K562 (cell line): ENCODE measurements around the gene TACC3. TPM values are rescaled to one million over a fixed set of nuclear protein-coding genes. Genes with fewer than 3 reads are reported as not detected.

ENCODE experiments used
- ATAC-seq: fragments of 200-7000 bp; cut with Tn5 transposase; 3 replicates; pipeline ENCODE4 v1.9.1; 2020; ENCODE audit warnings: moderate library complexity
- BruUV-seq: library from RNA; stranded (reverse); fragments of 400-500 nt; replicated peaks from 2 replicates; lab custom pipeline; 2021; lab: Mats Ljungman, UMichigan
- CTCF ChIA-PET: fragments of 300-600 bp; formaldehyde crosslinking; extraction: SDS; loops from one replicate; lab custom pipeline; 2021; ENCODE audit warnings: low intra/inter-chr PET ratio; lab: Yijun Ruan, JAX
- POLR2A ChIA-PET: fragments of 300-600, 350-650 bp; sonication (Branson Sonifier 250); formaldehyde crosslinking; extraction: SDS; loops from one replicate; lab custom pipeline; 2021; ENCODE audit warnings: antibody characterized with exemption, inconsistent platforms; lab: Yijun Ruan, JAX
- DNase-seq, 4 experiments: peaks; one replicate each; pipeline versions ENCODE4 v3.0.0 to v3.0.0-alpha.2; 2011 to 2018; ENCODE audit warnings: low spot score in 3 of 4, mixed read lengths in 3 of 4; ENCODE audit errors: extremely low read depth in 1 of 4
- FAIRE-seq: peaks from 2 replicates; lab custom pipeline; 2011; peaks lifted over from hg19 to GRCh38; lab: Jason Lieb, UNC
- H2AFZ ChIP-seq: 2 replicates; pipeline ENCODE4 v1.6.0; 2011; ENCODE audit warnings: low read depth, low read length, control low read depth, inconsistent platforms
- H3K27ac ChIP-seq: fragments of 200-600 bp; 3 replicates; pipeline ENCODE4 v1.8.0; 2011; ENCODE audit warnings: low read depth, mild to moderate bottlenecking, control low read depth, inconsistent platforms, low read length, moderate library complexity, mixed read lengths; ENCODE audit errors: extremely low read depth
- H3K27me3 ChIP-seq, 2 experiments: fragments of 300-600 bp in 1 of 2; 2 replicates in 1 of 2; 3 replicates in 1 of 2; pipeline versions ENCODE4 v1.6.0 to v1.8.0; 2011; ENCODE audit warnings: inconsistent platforms in 2 of 2, low read length in 2 of 2, mild to moderate bottlenecking in 1 of 2, mixed read lengths in 1 of 2, moderate library complexity in 1 of 2; ENCODE audit not compliant: control insufficient read depth in 2 of 2, insufficient read depth in 2 of 2
- H3K36me3 ChIP-seq: fragments of 300-600 bp; 3 replicates; pipeline ENCODE4 v1.8.0; 2011; ENCODE audit warnings: mild to moderate bottlenecking, low read length, inconsistent platforms; ENCODE audit not compliant: control insufficient read depth, insufficient read depth
- H3K4me1 ChIP-seq, 2 experiments: fragments of 200-600 bp in 1 of 2; replicated peaks in 1 of 2; 2 replicates in 1 of 2; 3 replicates in 1 of 2; pipeline versions ENCODE4 v1.5.1 to v1.8.0; 2011; ENCODE audit warnings: inconsistent platforms in 2 of 2, low read length in 2 of 2, mild to moderate bottlenecking in 1 of 2, mixed read lengths in 1 of 2, moderate library complexity in 1 of 2; ENCODE audit not compliant: control insufficient read depth in 2 of 2, insufficient read depth in 2 of 2
- H3K4me2 ChIP-seq: 2 replicates; pipeline ENCODE4 v1.6.1; 2011; ENCODE audit warnings: low read length, control low read depth, inconsistent platforms, mixed read lengths; ENCODE audit not compliant: insufficient read depth
- H3K4me3 ChIP-seq: fragments of 200-600 bp; sonication (generic), shearing (Covaris generic); 2 replicates; pipeline ENCODE4 v1.5.1; 2016; ENCODE audit warnings: control low read depth, inconsistent platforms
- H3K79me2 ChIP-seq: fragments of 200-600 bp; 3 replicates; pipeline ENCODE4 v1.8.0; 2011; ENCODE audit warnings: low read length, inconsistent platforms; ENCODE audit not compliant: control insufficient read depth, insufficient read depth
- H3K9ac ChIP-seq, 2 experiments: 2 replicates each; pipeline versions ENCODE4 v1.6.0 to v1.6.1; 2011; ENCODE audit warnings: low read depth in 2 of 2, low read length in 2 of 2, control low read depth in 1 of 2, inconsistent platforms in 1 of 2, mild to moderate bottlenecking in 1 of 2, mixed read lengths in 1 of 2; ENCODE audit not compliant: insufficient read depth in 1 of 2
- H3K9me1 ChIP-seq: one replicate; pipeline ENCODE4 v1.6.0; 2011; ENCODE audit warnings: inconsistent platforms, mild to moderate bottlenecking, low read length, moderate library complexity; ENCODE audit not compliant: control insufficient read depth, insufficient read depth
- H3K9me3 ChIP-seq: replicated peaks from 2 replicates; pipeline ENCODE4 v1.5.1; 2011; ENCODE audit warnings: low read depth, low read length, inconsistent platforms; ENCODE audit not compliant: control insufficient read depth, insufficient read depth
- H4K20me1 ChIP-seq: replicated peaks from 2 replicates; pipeline ENCODE4 v1.6.1; 2011; ENCODE audit warnings: low read length, inconsistent platforms, mixed read lengths; ENCODE audit not compliant: control insufficient read depth, insufficient read depth
- CXXC5 ChIP-seq: fragments of 250-450 bp; sonication (Bioruptor Pico); IDR thresholded peaks from 2 replicates; pipeline ENCODE4 v1.8.0; 2022; ENCODE audit warnings: inconsistent platforms, mild to moderate bottlenecking, moderate library complexity
- EGR1 ChIP-seq: fragments of 450-650 bp; conservative IDR thresholded peaks from 2 replicates; pipeline ENCODE4 v1.6.1; 2017; ENCODE audit warnings: mild to moderate bottlenecking
- HNRNPK ChIP-seq: fragments of 200-400 bp; formaldehyde crosslinking; IDR thresholded peaks from one replicate; pipeline ENCODE4 v1.6.1; 2018; ENCODE audit warnings: mild to moderate bottlenecking, low read depth, low read length; ENCODE audit not compliant: poor library complexity, severe bottlenecking
- RFX1 ChIP-seq: fragments of 450-650 bp; IDR thresholded peaks from 2 replicates; pipeline ENCODE4 v1.6.1; 2016; ENCODE audit warnings: mild to moderate bottlenecking, moderate library complexity
- SIN3A ChIP-seq, 2 experiments: fragments of 150-350 bp in 1 of 2; IDR thresholded peaks; 2 replicates each; pipeline ENCODE4 v1.6.1; 2011 to 2016; ENCODE audit warnings: borderline replicate concordance in 2 of 2, low read depth in 2 of 2, low read length in 2 of 2, mild to moderate bottlenecking in 2 of 2, moderate library complexity in 2 of 2; ENCODE audit not compliant: control insufficient read depth in 1 of 2
- TOE1 ChIP-seq, 2 experiments: fragments of 450-650 bp in 1 of 2; sonication (generic) in 1 of 2; formaldehyde crosslinking in 1 of 2; IDR thresholded peaks; 2 replicates each; pipeline versions ENCODE4 v1.7.1 to v1.8.0; 2016 to 2022; ENCODE audit warnings: borderline replicate concordance in 2 of 2, mild to moderate bottlenecking in 2 of 2, antibody characterized with exemption in 1 of 2, inconsistent platforms in 1 of 2, low read depth in 1 of 2, missing genetic modification reagents in 1 of 2, moderate library complexity in 1 of 2
- ZFP36 ChIP-seq: fragments of 150-350 bp; IDR thresholded peaks from 2 replicates; pipeline ENCODE4 v1.6.1; 2018; ENCODE audit warnings: low read length, low read depth; ENCODE audit not compliant: partially characterized antibody
- WGBS: fragments of 100-300 bp; shearing (Covaris generic); methylation state at CpG from one replicate; pipeline ENCODE4 v1.1.6; 2016; ENCODE audit warnings: low coverage, mixed read lengths; ENCODE audit not compliant: insufficient coverage; ENCODE audit errors: missing lambda C conversion rate; 5-methylcytosine and 5-hydroxymethylcytosine counted together
- in situ Hi-C: fragments of 300-500 bp; cut with MboI; formaldehyde crosslinking; loops from 4 replicates; pipeline ENCODE4 v1.15.0; 2018; ENCODE audit warnings: inconsistent platforms, mixed read lengths
- intact Hi-C: fragments of 100-400 bp; cut with micrococcal nuclease; formaldehyde crosslinking; loops from 2 replicates; pipeline ENCODE4 v1.14.2; 2022
- polyA plus RNA-seq, 8 experiments: library from polyadenylated mRNA; depleted of rRNA in 4 of 8; stranded (reverse) in 5 of 8; unstranded in 3 of 8; fragments of >200 nt; fragmentation: Nextera tagmentation in 2 of 8; fragmentation: Illumina TruSeq in 1 of 8; extraction: Ambion mirVana in 2 of 8; extraction: Trizol in 1 of 8; gene quantifications; 2 replicates each; pipeline versions ENCODE4 v1.2.1 to v1.2.3, GENCODE V29; 2011 to 2014; ENCODE audit warnings: inconsistent platforms in 1 of 8, missing spikeins in 1 of 8
- total RNA-seq, 7 experiments: library from RNA; depleted of rRNA in 6 of 7; stranded (reverse); fragments of >200 nt in 6 of 7; fragmentation: Illumina TruSeq in 2 of 7; extraction: Trizol in 2 of 7; gene quantifications; 2 replicates each; pipeline versions ENCODE4 v1.2.1 to v1.2.3, GENCODE V29; 2011 to 2021; ENCODE audit warnings: low replicate concordance in 1 of 7
- TF ChIP-seq, protein P1 (sequence below), 3 experiments: IDR thresholded peaks in 2 of 3; conservative IDR thresholded peaks in 1 of 3; 2 replicates each; pipeline ENCODE4 v1.5.1; 2011 to 2012; ENCODE audit warnings: low read length in 3 of 3, mild to moderate bottlenecking in 3 of 3, control low read depth in 2 of 3, improper control_type of control experiment in 1 of 3, inconsistent platforms in 1 of 3, low read depth in 1 of 3, mixed read lengths in 1 of 3, moderate library complexity in 1 of 3; ENCODE audit not compliant: insufficient read depth in 2 of 3
- TF ChIP-seq, protein P2 (sequence below), 2 experiments: IDR thresholded peaks; 2 replicates each; pipeline ENCODE4 v1.6.1; 2012; ENCODE audit warnings: improper control_type of control experiment in 2 of 2, low read depth in 2 of 2, low read length in 2 of 2, borderline replicate concordance in 1 of 2
- TF ChIP-seq, protein P3 (sequence below), 3 experiments: fragments of 200-800 bp in 1 of 3; sonication (Bioruptor generic) in 1 of 3; sonication (generic) in 1 of 3; formaldehyde crosslinking in 1 of 3; IDR thresholded peaks; 2 replicates each; pipeline versions ENCODE4 v1.6.1 to v1.8.0; 2016 to 2022; ENCODE audit warnings: mild to moderate bottlenecking in 2 of 3, missing compliant biosample characterization in 2 of 3, missing genetic modification characterization in 2 of 3, missing genetic modification reagents in 1 of 3

TACC3 gene
- total and polyA plus RNA-seq, 9 of the 15 experiments (the other 6 are each of a cell fraction or from before 2014, with no cell fraction given) = 1.9 to 122 (median 55.6) TPM

DNA sequence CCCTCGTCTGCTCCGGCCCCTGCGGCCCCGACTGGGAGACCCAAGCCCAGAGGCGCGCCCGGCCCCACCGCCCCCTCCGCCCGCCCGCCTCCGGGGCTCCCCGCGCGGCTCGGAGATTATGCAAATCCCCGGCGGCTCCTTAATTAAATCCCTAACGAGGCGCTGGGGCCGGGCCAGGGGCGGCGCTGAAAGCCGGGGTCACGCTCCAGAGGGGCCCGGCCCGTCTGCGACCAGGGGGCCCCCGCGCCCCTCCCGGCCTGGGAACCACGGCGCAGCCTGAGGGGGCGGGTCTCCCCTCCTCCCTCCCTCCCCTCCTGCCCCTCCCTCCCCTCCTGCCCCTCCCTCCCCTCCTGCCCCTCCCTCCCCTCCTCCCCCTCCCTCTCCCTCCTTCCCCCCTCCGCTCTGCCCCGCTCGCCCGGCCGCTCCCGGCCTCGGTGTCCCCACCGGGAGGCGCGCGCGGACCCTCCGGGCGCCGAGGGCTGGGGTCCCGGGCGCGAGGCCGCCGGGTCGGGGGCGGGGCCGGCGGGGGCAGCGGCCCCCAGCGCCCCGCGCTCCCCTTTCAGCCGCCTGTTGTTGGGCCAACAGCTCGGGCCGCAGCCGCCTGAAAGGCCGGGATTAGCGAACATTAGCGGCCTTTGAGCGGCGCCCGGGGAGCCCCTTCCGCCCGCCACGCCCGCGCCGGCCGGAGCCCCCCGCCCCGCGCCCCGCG lies 45.9 kb downstream of the TACC3 start (continued):
- TF ChIP-seq TOE1 (IDR thresholded peaks at IDR 0.05; ENCODE audit: borderline replicate concordance) (no peak), TOE1 (CRISPR knock-in tag; IDR thresholded peaks at IDR 0.05; ENCODE audit: borderline replicate concordance, low read depth) (no peak), SIN3A (IDR thresholded peaks at IDR 0.05; ENCODE audit: borderline replicate concordance in 2 of 2, control insufficient read depth in 1 of 2, low read depth in 2 of 2, low read length in 2 of 2) (no peak), CXXC5 (0 out of 2 replicates have a peak, but pooled peaks have one; percentile 23), EGR1 (0 out of 2 replicates have a peak, but pooled peaks have one; percentile 21)

DNA sequence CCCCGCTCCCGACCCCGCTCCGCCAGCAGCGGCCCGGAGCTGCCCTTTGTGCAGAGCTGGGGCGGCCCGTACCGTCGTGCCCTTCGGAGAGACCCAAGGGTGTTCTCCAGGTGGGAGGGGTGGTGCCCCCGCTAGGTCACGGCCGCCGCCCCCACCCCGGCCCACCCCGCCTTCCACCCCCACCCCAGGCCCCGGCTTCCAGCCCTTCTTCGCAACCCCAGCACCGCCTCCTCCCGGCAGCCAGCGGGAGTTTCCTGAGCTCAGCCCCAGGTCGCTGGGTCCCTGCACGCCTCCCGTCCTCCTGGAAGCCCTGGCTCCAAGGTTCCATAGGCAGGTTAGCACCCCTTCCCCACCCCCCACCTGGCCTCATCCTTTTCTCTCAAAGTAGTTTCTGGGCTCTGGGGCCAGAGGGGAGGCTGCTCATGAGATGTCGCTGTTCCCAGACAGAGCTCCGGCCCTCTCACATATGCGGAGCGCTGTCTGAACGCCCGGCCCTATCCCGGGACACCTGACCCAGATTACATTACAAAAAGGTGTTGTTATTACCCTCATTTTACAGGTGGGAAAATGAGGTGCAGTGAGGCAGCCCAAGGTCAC lies 46.5 kb downstream of the TACC3 start:
- no peaks in the 10 kb centered on the region for H3K36me3 ChIP-seq
- intact Hi-C loops (no loop called here), in situ Hi-C loops (no loop called here)
- H3K27me3 ChIP-seq = no peaks in the 10 kb centered on the region
- 0 out of 2 replicates have a peak, but pooled peaks cover 3% of the 10 kb centered on the region for H4K20me1 ChIP-seq
- peak overlapping the region in 1 of 2 experiments; percentile 64; a peak in 1 of 4 replicates for H3K9ac ChIP-seq
- WGBS = 31% methylated on average over 13 of the region's 32 CpGs
- peaks cover 2 to 87% of the 10 kb centered on the region in 2 experiments; a peak in 3 of 5 replicates for H3K4me1 ChIP-seq
- no peaks in the 10 kb centered on the region for H3K9me3 ChIP-seq
- no peaks in the 10 kb centered on the region for H3K79me2 ChIP-seq
- H2AFZ ChIP-seq = 0 out of 2 replicates have a peak overlapping the region, but pooled peaks have one; percentile 23
- ChIA-PET CTCF (interaction anchor here (0.7 kb wide), 1 partner anchor 132 kb away, joined by 3 read pairs; no protein-coding TSS in a partner anchor), POLR2A (interaction anchor here (0.6 to 1.2 kb wide), 4 partner anchors 10 to 618 kb away, joined by 3 to 5 read pairs (median 4); partner anchors contain the start of gene FGFR3)
- BruUV-seq = no TSS peak
- DNase-seq (peak; percentile 76 to 90 (median 87)), FAIRE-seq (no peak), ATAC-seq (peak; percentile 78)
- peak overlapping the region; percentile 37 for H3K4me3 ChIP-seq
- 0 out of 2 replicates have a peak overlapping the region, but pooled peaks have one; percentile 14 for H3K4me2 ChIP-seq
- H3K27ac ChIP-seq = no peak overlapping the region
- no peaks in the 10 kb centered on the region for H3K9me1 ChIP-seq
- TF ChIP-seq, protein P1, sequence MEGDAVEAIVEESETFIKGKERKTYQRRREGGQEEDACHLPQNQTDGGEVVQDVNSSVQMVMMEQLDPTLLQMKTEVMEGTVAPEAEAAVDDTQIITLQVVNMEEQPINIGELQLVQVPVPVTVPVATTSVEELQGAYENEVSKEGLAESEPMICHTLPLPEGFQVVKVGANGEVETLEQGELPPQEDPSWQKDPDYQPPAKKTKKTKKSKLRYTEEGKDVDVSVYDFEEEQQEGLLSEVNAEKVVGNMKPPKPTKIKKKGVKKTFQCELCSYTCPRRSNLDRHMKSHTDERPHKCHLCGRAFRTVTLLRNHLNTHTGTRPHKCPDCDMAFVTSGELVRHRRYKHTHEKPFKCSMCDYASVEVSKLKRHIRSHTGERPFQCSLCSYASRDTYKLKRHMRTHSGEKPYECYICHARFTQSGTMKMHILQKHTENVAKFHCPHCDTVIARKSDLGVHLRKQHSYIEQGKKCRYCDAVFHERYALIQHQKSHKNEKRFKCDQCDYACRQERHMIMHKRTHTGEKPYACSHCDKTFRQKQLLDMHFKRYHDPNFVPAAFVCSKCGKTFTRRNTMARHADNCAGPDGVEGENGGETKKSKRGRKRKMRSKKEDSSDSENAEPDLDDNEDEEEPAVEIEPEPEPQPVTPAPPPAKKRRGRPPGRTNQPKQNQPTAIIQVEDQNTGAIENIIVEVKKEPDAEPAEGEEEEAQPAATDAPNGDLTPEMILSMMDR (IDR thresholded peaks at IDR 0.05 in 2 of 3, conservative IDR thresholded peaks at IDR 0.05 in 1 of 3; ENCODE audit: insufficient read depth in 2 of 3, low read depth in 1 of 3, low read length in 3 of 3) = peak; percentile 45 to 62 (median 52); a peak in 5 of 6 replicates
- no peak for TF ChIP-seq HNRNPK
- TF ChIP-seq, protein P2, sequence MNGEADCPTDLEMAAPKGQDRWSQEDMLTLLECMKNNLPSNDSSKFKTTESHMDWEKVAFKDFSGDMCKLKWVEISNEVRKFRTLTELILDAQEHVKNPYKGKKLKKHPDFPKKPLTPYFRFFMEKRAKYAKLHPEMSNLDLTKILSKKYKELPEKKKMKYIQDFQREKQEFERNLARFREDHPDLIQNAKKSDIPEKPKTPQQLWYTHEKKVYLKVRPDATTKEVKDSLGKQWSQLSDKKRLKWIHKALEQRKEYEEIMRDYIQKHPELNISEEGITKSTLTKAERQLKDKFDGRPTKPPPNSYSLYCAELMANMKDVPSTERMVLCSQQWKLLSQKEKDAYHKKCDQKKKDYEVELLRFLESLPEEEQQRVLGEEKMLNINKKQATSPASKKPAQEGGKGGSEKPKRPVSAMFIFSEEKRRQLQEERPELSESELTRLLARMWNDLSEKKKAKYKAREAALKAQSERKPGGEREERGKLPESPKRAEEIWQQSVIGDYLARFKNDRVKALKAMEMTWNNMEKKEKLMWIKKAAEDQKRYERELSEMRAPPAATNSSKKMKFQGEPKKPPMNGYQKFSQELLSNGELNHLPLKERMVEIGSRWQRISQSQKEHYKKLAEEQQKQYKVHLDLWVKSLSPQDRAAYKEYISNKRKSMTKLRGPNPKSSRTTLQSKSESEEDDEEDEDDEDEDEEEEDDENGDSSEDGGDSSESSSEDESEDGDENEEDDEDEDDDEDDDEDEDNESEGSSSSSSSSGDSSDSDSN (IDR thresholded peaks at IDR 0.05; ENCODE audit: borderline replicate concordance in 1 of 2, low read depth in 2 of 2, low read length in 2 of 2) = peak in 1 of 2 experiments; percentile 23; a peak in 1 of 4 replicates
- peak; percentile 73 for TF ChIP-seq ZFP36
- no peak for TF ChIP-seq RFX1
- TF ChIP-seq, protein P3, sequence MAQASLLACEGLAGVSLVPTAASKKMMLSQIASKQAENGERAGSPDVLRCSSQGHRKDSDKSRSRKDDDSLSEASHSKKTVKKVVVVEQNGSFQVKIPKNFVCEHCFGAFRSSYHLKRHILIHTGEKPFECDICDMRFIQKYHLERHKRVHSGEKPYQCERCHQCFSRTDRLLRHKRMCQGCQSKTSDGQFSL (CRISPR knock-in tag; IDR thresholded peaks at IDR 0.05) = no peak
- TF ChIP-seq, protein P3 (tag; IDR thresholded peaks at IDR 0.05) = peak in 1 of 2 experiments; percentile 58; a peak in 1 of 4 replicates
